GM20431 (cell line): ENCODE measurements around the gene FZD4.
"Not testable (repeated sequence)": the region's sequence is repeated elsewhere in the genome, so short reads cannot be mapped to it uniquely, and the experiment has no call there.

ENCODE experiments used
- in situ Hi-C: fragments of 300-500 bp; cut with MseI, MboI; formaldehyde crosslinking; loops from one replicate; pipeline ENCODE4 v1.15.0; 2020; ENCODE audit warnings: low sequenced_read_pairs; ENCODE audit not compliant: unreplicated experiment

The FZD4 gene

DNA sequence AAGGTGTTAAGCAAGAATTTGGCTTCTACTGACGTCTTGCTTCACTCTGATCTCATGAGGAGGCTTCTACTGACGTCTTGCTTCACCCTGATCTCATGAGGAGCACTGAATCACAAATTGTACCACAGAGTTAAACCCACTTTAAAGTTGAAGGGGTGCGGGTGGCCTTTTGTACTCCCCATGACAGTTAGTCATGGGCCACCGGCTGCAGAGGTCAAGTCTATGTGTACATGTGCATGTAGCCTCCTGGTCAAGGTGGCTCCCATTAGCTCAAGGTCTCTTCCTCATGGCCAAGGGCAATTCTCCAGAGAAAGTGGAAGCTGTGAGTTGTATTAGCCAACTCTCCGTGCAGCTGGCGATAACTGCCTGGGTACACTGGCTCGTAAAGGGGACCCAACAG is 23.1 kb upstream of the FZD4 start:
- in situ Hi-C loops, result no loop called here

- in situ Hi-C loops, result no loop called here
Observed at GRCh38 chr11:86977441-86978050, 22.4 kb upstream of the FZD4 start.

- in situ Hi-C loops, result no loop called here
Observed at GRCh38 chr11:86972734-86973133, 17.5 kb upstream of the FZD4 start.

- in situ Hi-C loops, result no loop called here
Observed at GRCh38 chr11:86969258-86969657, 14.1 kb upstream of the FZD4 start.

- in situ Hi-C loops, result not testable (repeated sequence)
Observed at GRCh38 chr11:86967601-86968000, 12.4 kb upstream of the FZD4 start.

DNA sequence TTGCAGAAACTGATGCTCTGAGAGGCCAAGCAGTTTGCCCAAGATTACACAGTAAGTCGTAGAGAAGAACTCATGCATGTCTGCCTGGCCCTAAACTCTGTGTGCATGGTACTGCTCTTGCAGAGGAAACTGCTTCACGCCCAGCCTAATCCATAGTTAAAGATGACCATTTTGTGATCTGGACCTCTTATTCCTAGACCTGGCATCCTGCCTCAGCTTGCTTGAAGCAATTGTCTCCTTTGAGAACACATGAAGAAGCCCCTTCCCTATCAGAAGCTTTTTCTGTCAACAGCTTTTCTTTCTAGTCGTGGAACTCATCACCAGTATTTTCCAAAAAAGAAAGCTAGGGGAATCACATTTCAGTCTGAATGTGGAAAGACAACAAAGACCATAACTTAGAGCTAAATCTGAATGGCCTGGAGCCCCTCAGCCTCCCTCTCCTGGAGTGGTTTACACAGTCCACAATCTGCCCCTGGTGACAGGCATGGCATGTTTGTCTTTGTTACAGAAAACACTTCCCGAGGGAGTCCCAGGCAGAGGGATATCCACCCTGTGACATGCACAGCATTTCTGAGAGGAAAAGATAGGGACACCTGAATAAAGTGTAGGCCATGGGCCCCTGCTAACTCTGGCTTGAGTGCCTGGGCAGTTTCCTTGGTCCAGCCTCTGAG is 2.9 kb upstream of the FZD4 start:
- in situ Hi-C loops, result no loop called here

GRCh38 chr11:86956905-86957195 is 1.7 kb upstream of the FZD4 start:
- in situ Hi-C loops, result no loop called here

GRCh38 chr11:86955111-86955360 is 159 bp downstream of the FZD4 start:
- in situ Hi-C loops, result no loop called here

DNA sequence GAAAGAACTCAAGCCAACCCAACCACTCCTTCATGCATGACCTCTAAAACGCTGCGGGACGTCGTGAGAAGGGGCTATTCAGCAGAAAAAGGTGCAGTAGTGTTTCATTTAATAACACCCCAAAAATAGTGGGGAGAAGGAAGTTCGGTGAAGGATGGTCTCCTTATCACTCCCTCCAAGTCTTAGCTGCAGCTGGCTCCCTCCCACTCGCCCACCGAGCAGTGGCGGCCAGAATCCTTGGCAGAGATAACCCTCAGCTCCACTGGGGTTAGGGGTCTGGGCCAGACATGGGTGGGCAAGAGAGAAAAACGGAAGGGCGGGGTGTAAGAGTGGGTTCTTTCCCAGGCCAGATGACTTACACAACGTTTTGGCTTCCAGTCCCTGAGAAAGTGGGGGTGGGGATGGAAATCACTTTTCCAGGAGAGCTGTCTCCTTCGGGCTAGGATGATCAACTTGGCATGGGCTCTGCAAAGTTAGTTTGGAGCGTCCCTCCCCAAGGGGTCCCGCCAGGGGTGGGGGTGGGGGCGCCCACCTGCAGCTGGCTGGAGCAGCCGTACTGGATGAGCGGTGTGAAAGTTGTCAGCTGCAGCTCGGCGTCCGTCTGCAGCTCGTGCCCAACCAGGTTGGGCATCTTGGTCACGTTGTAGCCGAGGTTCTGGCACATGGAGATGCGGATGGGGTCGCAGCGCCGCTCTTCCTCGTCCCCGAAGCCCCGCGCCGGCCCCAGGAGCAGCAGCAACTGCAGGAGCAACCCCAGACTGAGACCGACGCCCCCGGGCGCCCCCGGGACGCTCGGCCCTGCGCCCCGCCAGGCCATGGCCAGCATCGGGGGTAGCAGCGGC is 705 bp downstream of the FZD4 start:
- in situ Hi-C loops, result no loop called here

- in situ Hi-C loops, result no loop called here
Observed at GRCh38 chr11:86952221-86952875, 2.8 kb downstream of the FZD4 start.

- in situ Hi-C loops, result no loop called here
Observed at GRCh38 chr11:86951706-86952105, 3.5 kb downstream of the FZD4 start.

DNA sequence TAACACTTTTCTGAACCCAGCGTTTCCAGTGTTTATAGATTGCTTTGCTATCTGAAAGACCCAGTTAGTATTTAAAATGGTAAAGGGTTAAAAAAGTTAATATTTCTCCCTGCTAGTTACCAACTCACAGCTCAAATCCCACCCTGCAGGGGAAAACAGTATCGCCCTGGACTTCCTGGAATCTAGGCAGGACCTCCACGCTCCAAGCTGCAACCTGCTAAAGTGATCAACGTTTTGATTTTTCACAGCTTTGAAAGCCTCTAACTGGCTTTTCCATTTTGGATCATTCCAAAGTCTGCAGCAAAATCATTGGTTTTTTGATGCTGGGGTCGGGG is 4.6 kb downstream of the FZD4 start:
- in situ Hi-C loops, result no loop called here

DNA sequence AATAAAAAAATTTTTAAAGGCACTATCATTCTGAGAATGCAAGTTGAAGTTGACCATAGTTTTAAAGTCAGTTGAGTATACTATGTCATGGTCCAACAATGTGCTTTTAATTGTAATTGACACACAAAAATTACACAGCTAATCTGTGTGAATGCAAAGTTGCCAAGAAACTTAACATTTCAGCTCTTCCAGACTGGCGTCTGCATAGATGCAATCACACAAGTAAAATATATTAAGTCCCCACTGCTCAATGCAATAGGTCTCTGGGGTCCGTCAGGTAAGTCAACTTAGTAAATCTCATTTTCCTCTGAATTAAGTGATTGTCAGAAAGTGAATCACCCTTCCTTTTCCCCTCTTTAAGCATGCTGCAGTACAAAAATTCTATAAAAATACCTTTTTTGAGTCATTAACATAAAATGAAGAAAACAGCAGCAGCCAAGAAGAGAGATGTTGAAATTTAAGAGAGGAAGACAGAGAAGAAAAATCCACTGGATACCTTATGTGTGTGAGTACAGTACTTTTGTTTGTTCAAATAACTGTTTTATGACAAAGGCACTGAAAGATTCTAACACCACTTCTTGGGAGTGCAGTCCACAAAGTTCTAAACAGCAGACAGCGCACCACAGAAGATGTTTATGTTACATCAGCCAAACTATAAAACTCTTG is 5.1 kb downstream of the FZD4 start:
- in situ Hi-C loops, result no loop called here

- in situ Hi-C loops, result no loop called here
Observed at GRCh38 chr11:86948733-86949132, 6.5 kb downstream of the FZD4 start.

GRCh38 chr11:86947541-86947940 is 7.7 kb downstream of the FZD4 start:
- in situ Hi-C loops, result no loop called here

- in situ Hi-C loops, result not testable (repeated sequence)
Observed at GRCh38 chr11:86943505-86943904, 11.7 kb downstream of the FZD4 start.

DNA sequence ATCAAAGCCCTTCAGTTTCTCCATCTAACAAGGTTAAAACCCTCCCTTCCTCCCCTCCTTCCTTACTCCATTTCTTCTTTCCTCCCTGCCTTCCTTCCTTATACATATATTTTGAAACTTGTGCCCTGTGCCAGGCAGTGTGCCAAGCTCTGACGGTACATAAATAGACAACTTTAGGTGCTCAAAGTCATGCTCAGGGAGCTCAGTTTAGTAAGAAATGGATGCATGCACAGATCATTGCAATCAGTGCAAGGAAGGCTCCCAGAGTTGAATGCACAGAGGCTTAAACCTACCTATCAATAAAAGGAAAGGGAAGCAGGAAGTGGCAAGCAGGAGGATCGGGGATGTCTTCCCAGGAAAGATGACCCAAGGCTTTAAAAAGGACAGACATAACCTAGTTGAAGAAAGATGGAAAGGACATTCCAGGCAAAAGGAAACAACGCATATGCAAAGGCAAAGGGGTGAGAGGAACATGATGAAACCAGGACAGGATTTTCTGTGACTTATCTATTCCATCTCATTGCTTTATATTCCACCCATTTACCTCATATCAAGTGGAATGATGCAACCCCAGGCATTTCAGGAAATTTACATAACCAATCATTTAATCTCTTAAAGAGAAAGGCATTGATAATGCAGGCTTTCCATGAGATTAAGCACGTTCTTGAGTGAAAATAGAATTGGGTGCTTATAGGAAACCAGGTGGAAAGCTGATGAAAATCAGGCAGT is 13.2 kb downstream of the FZD4 start:
- in situ Hi-C loops, result no loop called here

- in situ Hi-C loops, result no loop called here
Observed at GRCh38 chr11:86941077-86941870, 13.9 kb downstream of the FZD4 start.

- in situ Hi-C loops, result no loop called here
Observed at GRCh38 chr11:86940122-86940777, 14.9 kb downstream of the FZD4 start.
